Ectodermal cell (in vitro differentiated cells): ENCODE results near the gene GNE.
"Not testable (repeated sequence)": the region's sequence is repeated elsewhere in the genome, so short reads cannot be mapped to it uniquely, and the experiment has no call there.

Source experiments
- H3K27ac ChIP-seq: 2 replicates; pipeline ENCODE4 v1.7.0; 2013; ENCODE audit warnings: mild to moderate bottlenecking, low read depth, low read length; ENCODE audit not compliant: insufficient read depth, poor library complexity, severe bottlenecking
- H3K27me3 ChIP-seq: 2 replicates; pipeline ENCODE4 v1.7.0; 2013; ENCODE audit warnings: mild to moderate bottlenecking, low read length; ENCODE audit not compliant: insufficient read depth, control insufficient read depth, poor library complexity, severe bottlenecking
- H3K36me3 ChIP-seq: one replicate; pipeline ENCODE4 v1.7.0; 2013; ENCODE audit warnings: low read length; ENCODE audit not compliant: control insufficient read depth, insufficient read depth
- H3K4me1 ChIP-seq: one replicate; pipeline ENCODE4 v1.7.0; 2013; ENCODE audit warnings: low read length; ENCODE audit not compliant: control insufficient read depth, insufficient read depth
- H3K4me3 ChIP-seq: 2 replicates; pipeline ENCODE4 v1.7.0; 2013; ENCODE audit warnings: low read depth, low read length, control low read depth; ENCODE audit not compliant: insufficient read depth
- H3K9me3 ChIP-seq: 2 replicates; pipeline ENCODE4 v1.7.0; 2013; ENCODE audit warnings: mild to moderate bottlenecking, low read length, moderate library complexity; ENCODE audit not compliant: control insufficient read depth
- WGBS, 2 experiments: methylation state at CpG; one replicate each; pipeline ENCODE4 v1.1.7; 2013; ENCODE audit warnings: missing lambda C conversion rate in 2 of 2; 5-methylcytosine and 5-hydroxymethylcytosine counted together

GNE gene

DNA sequence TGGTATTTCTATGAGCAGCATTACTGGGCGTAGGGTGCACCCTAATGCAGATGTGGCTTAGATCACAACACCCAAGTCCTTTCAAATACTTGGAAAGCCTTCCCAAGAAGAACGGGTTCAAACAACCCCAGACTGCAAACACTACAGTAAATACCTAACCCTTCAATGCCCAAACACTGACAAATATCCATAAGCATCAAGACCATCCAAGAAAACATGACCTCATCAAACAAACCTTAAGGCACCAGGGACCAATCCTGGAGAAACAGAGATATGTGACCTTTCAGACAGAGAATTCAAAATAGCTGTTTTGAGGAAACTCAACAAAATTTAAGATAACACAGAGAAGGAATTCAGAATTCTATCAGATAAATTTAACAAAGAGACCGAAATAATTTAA lies 83.0 kb downstream of the GNE start:
- H3K9me3 ChIP-seq, H3K4me3 ChIP-seq, H3K36me3 ChIP-seq, H3K4me1 ChIP-seq, H3K27me3 ChIP-seq, H3K27ac ChIP-seq: not testable (repeated sequence)
- 89 to 95% methylated on average over 3 of the region's 3 CpGs for WGBS, 2 experiments

DNA sequence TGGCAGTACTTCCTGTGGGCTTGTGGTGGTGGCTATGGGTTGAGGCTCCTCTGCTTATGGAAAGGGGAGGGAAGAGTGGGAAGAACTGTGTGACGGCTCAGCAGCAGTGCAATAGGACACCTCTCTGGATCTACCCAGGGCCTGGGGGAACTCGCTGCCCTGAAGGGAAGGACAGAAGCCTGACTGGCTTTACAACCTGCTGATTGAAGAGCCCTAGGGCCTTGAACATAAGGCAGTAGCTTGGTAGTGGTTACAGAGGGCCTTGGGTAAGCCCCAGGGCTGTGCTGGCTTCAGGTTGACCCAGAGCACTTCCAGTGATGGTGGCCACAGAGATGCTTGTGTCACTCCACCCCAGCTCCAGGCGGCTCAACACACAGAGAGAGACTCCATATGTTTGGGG lies 83.5 kb downstream of the GNE start:
- WGBS, 2 experiments, result 66 to 76% methylated on average over 3 of the region's 3 CpGs
- no peak overlapping the region for H3K4me3 ChIP-seq
- no peaks in the 10 kb centered on the region for H3K27me3 ChIP-seq
- H3K9me3 ChIP-seq, result no peaks in the 10 kb centered on the region
- no peaks in the 10 kb centered on the region for H3K36me3 ChIP-seq
- no peak overlapping the region for H3K27ac ChIP-seq
- H3K4me1 ChIP-seq, result no peaks in the 10 kb centered on the region

DNA sequence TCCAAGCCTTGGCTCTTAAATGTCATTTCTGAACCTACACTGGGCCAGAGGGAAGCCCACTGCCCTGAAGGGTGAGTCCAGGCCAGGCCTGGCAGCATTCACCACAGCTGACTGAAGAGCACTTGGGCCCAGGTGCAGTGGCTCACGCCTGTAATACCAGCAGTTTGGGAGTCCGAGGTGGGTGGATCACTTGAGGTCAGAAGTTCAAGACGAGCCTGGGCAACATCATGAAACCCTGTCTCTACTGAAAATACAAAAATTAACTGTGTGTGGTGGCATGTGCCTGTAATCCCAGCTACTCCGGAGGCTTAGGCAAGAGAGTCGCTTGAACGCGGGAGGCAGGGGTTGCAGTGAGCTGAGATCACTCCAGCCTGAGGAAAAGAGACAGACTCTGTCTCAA lies 84.0 kb downstream of the GNE start:
- Histone ChIP-seq H3K27ac (no peak overlapping the region), H3K4me3 (no peak overlapping the region), H3K9me3 (no peaks in the 10 kb centered on the region), H3K27me3 (no peaks in the 10 kb centered on the region), H3K4me1 (no peaks in the 10 kb centered on the region), H3K36me3 (no peaks in the 10 kb centered on the region)
- WGBS, 2 experiments, result 94 to 96% methylated on average over 7 of the region's 7 CpGs

DNA sequence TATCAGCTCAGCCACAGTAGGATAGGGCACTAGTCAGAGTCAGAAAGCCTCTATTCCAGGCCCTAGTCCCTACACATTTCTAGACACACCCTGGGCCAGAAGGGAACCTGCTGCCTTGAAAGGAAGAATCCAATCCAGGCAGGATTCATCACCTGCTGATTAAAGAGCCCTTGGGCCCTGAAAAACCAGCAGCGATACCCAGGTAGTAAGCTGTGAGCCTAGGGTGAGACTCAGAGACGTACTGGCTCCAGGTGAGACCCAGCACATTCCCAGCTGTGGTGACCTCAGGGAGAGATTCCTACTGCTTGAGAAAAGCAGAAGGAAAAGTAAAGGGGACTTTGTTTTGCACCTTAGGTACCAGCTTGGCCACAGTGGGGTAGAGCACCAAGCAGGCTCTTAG lies 84.4 kb downstream of the GNE start:
- 95 to 98% methylated on average over 2 of the region's 2 CpGs for WGBS, 2 experiments
- Histone ChIP-seq H3K36me3 (no peaks in the 10 kb centered on the region), H3K27me3 (no peaks in the 10 kb centered on the region), H3K27ac (no peak overlapping the region), H3K4me3 (no peak overlapping the region), H3K9me3 (no peaks in the 10 kb centered on the region), H3K4me1 (no peaks in the 10 kb centered on the region)

DNA sequence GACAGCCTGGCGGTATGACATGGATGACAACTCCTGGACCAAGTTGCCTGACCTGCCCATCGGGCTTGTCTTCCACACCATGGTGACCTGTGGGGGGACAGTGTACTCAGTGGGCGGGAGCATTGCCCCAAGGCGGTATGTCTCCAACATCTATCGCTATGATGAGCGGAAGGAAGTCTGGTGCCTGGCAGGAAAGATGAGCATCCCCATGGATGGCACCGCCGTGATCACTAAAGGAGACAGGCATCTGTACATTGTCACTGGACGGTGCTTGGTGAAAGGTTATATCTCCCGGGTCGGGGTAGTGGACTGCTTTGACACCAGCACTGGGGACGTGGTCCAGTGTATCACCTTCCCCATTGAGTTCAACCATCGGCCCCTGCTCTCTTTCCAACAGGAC lies 87.7 kb downstream of the GNE start:
- no peaks in the 10 kb centered on the region for H3K4me1 ChIP-seq
- no peaks in the 10 kb centered on the region for H3K36me3 ChIP-seq
- no peak overlapping the region for H3K4me3 ChIP-seq
- H3K9me3 ChIP-seq, result no peaks in the 10 kb centered on the region
- 95 to 96% methylated on average over 13 of the region's 13 CpGs for WGBS, 2 experiments
- no peaks in the 10 kb centered on the region for H3K27me3 ChIP-seq
- no peak overlapping the region for H3K27ac ChIP-seq

DNA sequence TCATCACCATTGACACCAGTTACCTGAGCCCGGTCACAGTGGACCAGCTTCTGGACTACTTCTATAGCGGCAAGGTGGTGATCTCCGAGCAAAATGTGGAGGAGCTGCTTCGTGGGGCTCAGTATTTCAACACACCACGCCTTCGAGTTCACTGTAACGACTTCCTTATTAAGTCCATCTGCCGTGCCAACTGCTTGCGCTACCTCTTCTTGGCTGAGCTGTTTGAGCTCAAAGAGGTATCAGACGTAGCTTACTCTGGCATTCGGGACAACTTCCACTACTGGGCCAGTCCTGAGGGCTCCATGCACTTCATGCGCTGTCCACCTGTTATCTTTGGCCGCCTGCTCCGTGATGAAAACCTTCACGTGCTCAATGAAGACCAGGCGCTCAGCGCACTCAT lies 88.5 kb downstream of the GNE start:
- no peaks in the 10 kb centered on the region for H3K9me3 ChIP-seq
- no peaks in the 10 kb centered on the region for H3K4me1 ChIP-seq
- H3K4me3 ChIP-seq, result no peak overlapping the region
- H3K27me3 ChIP-seq, result no peaks in the 10 kb centered on the region
- 95% methylated on average over 17 of the region's 17 CpGs for WGBS, 2 experiments
- no peak overlapping the region for H3K27ac ChIP-seq
- H3K36me3 ChIP-seq, result no peaks in the 10 kb centered on the region

DNA sequence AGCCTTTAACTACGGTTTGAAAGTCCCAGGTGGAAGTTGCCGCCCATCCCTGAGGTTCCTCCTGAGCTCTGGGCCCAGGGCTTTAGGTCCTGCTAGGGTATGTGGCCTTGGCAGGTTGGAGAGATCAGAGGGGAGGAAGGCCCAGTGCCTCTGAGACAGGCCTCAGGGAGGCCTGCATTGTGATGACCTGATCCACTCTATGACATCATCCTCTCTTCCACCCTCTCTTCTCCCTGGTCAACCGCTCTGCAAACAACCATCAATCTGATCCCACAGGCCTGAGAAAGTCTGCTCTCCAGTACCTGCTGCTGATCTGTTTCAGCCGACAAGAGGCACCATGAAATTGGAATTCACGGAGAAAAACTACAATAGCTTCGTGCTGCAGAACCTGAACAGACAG lies 89.1 kb downstream of the GNE start, which contains the start of gene CCIN:
Gene CCIN (plus strand): TSS at position 223 of the 400 bp plus-strand sequence. CDS start 115 bp downstream, at position 338.
- H3K36me3 ChIP-seq, result no peaks in the 10 kb centered on the region
- H3K9me3 ChIP-seq, result no peaks in the 10 kb centered on the region
- no peak within 1 kb of the TSS for H3K4me3 ChIP-seq
- H3K4me1 ChIP-seq, result no peaks in the 10 kb centered on the region
- H3K27me3 ChIP-seq, result no peaks in the 10 kb centered on the region
- 92 to 94% methylated on average over 6 of the region's 6 CpGs for WGBS, 2 experiments
- H3K27ac ChIP-seq, result no peak within 1 kb of the TSS

DNA sequence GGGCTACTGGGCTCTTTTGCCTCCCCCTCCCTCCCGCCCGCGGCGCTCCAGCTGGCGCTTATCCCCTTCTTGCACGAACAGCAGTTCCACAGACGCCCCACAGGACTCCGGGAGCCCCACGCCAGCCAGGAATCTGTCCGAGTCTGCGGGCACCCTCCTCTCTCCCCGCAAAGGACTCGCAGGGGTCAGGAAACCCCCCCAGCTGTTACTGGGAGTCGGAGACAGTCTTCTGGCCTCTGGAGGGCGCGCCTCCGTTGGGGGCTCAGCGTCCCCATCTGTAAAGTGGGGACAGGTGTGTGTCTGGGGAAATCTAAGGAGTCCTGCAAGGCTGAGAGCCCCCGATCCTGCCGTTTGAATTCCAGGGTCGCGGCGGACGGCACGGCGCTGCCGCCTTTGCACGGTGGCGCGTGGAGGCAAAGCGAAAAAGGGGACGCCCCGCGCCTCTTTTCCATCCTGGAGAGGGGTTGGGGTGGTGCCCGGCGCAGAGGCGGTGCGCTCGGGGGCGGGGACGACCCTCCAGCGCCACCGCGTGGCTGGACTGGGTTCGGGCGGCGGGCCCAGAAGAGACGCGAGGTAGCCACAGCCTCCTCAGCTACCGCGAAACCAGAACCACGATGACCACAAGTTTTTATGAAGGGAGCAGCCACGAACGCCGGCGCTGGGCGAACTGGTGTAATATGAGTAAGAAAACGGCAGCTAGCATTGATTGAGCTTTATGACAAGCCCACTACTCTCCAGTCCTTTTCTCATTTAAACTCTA lies 91.9 kb downstream of the GNE start:
- no peaks in the 10 kb centered on the region for H3K36me3 ChIP-seq
- peaks cover 14% of the 10 kb centered on the region for H3K4me1 ChIP-seq
- no peaks in the 10 kb centered on the region for H3K27me3 ChIP-seq
- WGBS, 2 experiments, result 16 to 19% methylated on average over 58 of the region's 58 CpGs
- H3K27ac ChIP-seq, result no peak overlapping the region
- no peak overlapping the region for H3K4me3 ChIP-seq
- H3K9me3 ChIP-seq, result no peaks in the 10 kb centered on the region

DNA sequence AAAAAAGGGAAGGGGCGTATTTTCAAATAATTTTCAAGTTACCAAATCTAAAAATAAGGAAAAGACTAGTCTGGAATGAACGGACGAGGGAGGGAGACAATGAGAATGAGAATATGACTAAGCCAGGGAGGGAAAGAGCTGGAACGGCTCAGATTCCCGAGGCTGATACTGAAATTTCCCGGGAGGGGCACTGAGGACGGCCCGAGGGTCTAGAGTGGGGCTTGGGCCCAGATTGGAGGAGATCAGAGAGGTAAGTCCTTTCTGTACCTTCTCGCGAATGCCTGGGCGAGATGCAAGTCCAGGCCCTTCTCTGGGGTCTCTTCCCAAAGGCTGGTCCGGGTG lies 92.5 kb downstream of the GNE start:
- no peak overlapping the region for H3K4me3 ChIP-seq
- WGBS, 2 experiments, result 81 to 85% methylated on average over 11 of the region's 12 CpGs
- no peaks in the 10 kb centered on the region for H3K36me3 ChIP-seq
- H3K27me3 ChIP-seq, result no peaks in the 10 kb centered on the region
- H3K27ac ChIP-seq, result no peak overlapping the region
- H3K4me1 ChIP-seq, result peaks cover 14% of the 10 kb centered on the region
- no peaks in the 10 kb centered on the region for H3K9me3 ChIP-seq

DNA sequence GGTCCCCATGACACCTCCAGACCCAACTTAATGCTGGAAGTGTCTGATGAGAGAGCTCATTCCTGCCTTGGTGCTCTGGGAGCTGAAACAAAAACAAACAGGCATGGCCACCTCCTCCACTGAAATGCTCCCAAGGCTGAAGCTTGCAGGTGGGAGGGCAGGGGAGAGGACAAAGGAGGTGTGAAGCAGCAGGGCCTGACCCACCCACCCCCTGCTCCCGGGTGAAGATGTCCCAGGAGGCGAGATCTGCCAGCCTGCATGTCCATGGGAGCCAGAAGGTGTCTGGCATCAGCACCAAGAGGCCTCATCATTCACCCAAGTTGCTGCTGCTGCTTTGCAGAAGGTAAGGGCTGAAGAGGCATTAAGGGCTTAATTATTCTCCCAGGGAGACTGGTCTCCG lies 93.3 kb downstream of the GNE start:
- Histone ChIP-seq H3K9me3 (no peaks in the 10 kb centered on the region), H3K36me3 (no peaks in the 10 kb centered on the region), H3K4me1 (peaks cover 14% of the 10 kb centered on the region), H3K4me3 (no peak overlapping the region), H3K27ac (no peak overlapping the region), H3K27me3 (no peaks in the 10 kb centered on the region)
- 67 to 69% methylated on average over 3 of the region's 3 CpGs for WGBS, 2 experiments
